Eye (tissue), 1 donor: ENCODE results near the gene ALOX5AP.

Experiments used
- DNase-seq: peaks from one replicate; pipeline ENCODE4 v3.0.0-alpha.2; 2015

The ALOX5AP gene

GRCh38 chr13:30735025-30735871 lies at the start of gene ALOX5AP:
Gene ALOX5AP (plus strand): TSS chr13:30735543. CDS start chr13:30735606, 63 bp downstream.
- no peak for DNase-seq

- DNase-seq: no peak
Observed at GRCh38 chr13:30685987-30686386, 49.4 kb upstream of the ALOX5AP start.

GRCh38 chr13:30687601-30688000 lies 47.7 kb upstream of the ALOX5AP start:
- DNase-seq: no peak

GRCh38 chr13:30689752-30690151 lies 45.6 kb upstream of the ALOX5AP start:
- DNase-seq: no peak

- peak; percentile 74 for DNase-seq
Observed at GRCh38 chr13:30690282-30691188, 44.8 kb upstream of the ALOX5AP start.

GRCh38 chr13:30692113-30692512 lies 43.2 kb upstream of the ALOX5AP start:
- DNase-seq: no peak

GRCh38 chr13:30696278-30697176 lies 38.8 kb upstream of the ALOX5AP start:
- DNase-seq: no peak

GRCh38 chr13:30697177-30697953 lies 38.0 kb upstream of the ALOX5AP start:
- no peak for DNase-seq

GRCh38 chr13:30697996-30698401 lies 37.3 kb upstream of the ALOX5AP start:
- peak; percentile 25 for DNase-seq

- no peak for DNase-seq
Observed at GRCh38 chr13:30698488-30699005, 36.8 kb upstream of the ALOX5AP start.

GRCh38 chr13:30700364-30700763 lies 35.0 kb upstream of the ALOX5AP start:
- no peak for DNase-seq

- no peak for DNase-seq
Observed at GRCh38 chr13:30702006-30702405, 33.3 kb upstream of the ALOX5AP start.

- no peak for DNase-seq
Observed at GRCh38 chr13:30704596-30704995, 30.7 kb upstream of the ALOX5AP start.

GRCh38 chr13:30705680-30706079 lies 29.7 kb upstream of the ALOX5AP start:
- no peak for DNase-seq

- DNase-seq: no peak
Observed at GRCh38 chr13:30708541-30708940, 26.8 kb upstream of the ALOX5AP start.

- no peak for DNase-seq
Observed at GRCh38 chr13:30710442-30710841, 24.9 kb upstream of the ALOX5AP start.

GRCh38 chr13:30711375-30711774 lies 24.0 kb upstream of the ALOX5AP start:
- DNase-seq: no peak

GRCh38 chr13:30711837-30712236 lies 23.5 kb upstream of the ALOX5AP start:
- no peak for DNase-seq

- DNase-seq: no peak
Observed at GRCh38 chr13:30712536-30713532, 22.5 kb upstream of the ALOX5AP start.
